GM19455 (cell line): ENCODE results near the gene AIF1.

Experiments used
- ATAC-seq: cut with Tn5 transposase; IDR thresholded peaks from one replicate; pipeline ENCODE4 v1.9.1; 2021; ENCODE audit not compliant: unreplicated experiment

The AIF1 gene

DNA sequence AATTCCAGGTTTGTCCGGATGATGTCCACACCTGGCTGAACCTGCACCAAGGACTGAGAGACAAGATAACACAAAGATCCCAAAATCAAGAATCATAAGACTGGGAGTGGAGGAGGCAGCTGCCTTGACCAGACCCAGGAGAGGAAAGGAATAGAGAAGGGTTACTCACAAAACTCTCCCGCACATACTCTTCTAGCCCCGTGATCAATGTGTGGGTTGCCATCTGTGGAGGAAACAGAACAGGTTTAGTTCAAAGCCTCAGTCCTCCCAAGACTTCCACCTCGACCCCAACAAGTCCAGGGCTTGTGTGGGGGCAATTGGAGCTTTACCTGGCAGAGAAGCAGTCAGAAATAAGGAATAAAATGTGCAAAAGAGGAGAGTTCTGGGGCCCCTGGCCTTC, 26.3 kb downstream of the AIF1 start:
- ATAC-seq, result no peak

GRCh38 chr6:31642798-31643570, 27.9 kb downstream of the AIF1 start:
- ATAC-seq, result no peak

GRCh38 chr6:31643818-31644454, 28.9 kb downstream of the AIF1 start:
- no peak for ATAC-seq

DNA sequence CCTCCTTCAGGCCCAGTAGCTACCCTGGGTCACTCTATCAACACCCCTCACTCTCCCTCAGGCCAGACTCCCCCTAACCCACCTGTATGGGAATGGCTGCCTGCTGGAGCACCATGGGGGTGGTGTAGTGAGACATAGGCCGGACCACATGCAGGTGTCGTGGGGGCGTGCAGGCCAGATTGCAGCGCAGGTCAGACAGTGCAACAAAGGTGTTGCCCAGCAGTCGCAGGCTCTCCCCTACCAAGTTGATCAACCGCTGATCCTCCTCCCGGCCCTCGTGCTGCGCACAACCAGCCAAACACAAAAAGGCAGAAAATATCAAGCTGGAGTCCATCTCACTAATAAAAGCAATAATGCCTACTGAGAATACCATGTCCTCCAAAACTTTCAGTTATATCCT, 30.3 kb downstream of the AIF1 start:
- ATAC-seq, result no peak

DNA sequence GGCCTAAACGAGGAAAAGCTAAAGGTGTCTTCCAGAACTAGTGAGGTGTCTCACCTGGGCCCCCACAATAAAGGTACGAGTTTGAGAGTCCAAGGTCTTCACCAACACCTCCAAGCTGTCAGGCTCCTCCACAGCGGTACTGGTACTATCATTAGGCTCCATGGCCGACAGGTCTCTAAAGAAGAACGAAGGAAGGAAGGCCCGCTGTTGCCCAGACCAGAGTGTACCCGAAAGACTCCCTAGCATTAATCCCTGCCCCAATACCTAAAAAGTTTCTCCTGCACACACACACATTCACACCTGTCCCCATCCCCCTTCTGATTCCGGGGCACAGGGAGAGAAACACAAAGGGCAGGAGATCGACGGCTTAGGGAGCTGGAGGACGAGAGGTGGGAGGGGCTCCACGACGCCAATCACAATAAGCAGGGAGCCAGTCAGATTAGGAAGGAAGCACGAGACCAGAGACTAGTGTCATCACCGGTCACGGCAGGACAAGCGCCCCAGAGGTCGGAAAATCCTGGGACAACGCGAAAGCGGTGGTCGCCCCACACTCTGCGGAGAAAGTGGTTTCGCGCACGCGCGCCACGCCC, 36.7 kb downstream of the AIF1 start:
- ATAC-seq, result peak; percentile 26

GRCh38 chr6:31652925-31653724, 38.1 kb downstream of the AIF1 start:
- ATAC-seq, result peak; percentile 61

DNA sequence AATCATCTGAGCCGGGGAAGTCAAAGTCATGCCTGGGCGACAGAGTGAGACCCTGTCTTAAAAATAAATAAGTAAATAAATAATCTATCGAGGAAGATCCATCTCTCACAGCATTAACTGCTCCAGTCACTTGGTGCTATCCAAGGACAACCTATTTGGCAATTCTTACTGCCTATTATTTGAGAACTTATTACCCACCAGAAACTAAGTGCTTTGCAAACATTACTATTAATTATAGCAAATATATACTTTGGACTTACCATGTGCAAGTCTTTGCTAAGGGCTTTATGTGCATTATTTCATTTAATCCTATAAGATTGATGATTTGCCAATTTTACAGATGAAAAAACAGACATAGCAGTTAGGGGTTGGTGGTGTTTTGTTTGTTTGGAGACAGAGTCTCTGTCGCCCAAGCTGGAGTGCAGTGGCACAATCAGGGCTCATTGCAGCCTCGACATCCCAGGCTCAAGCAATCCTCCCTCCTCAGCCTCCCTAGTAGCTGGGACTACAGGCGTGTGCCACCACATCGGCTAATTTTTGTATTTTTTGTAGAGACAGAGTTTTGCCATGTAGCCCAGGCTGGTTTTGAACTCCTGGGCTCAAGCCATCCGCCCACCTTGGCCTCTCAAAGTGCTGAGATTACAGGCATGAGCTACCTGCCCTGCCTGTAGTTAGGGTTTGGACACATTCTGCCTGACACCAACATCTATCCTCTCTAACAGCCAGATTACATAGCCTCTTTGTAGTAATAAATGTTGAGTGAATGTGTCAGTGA, 39.7 kb downstream of the AIF1 start:
- no peak for ATAC-seq

GRCh38 chr6:31655349-31656237, 40.6 kb downstream of the AIF1 start, which contains the start of gene APOM:
Gene APOM, plus strand, starts transcription at chr6:31655894. Its CDS starts 73 bp downstream, at chr6:31655967.
- no peak for ATAC-seq

- ATAC-seq, result no peak
These were observed 42.5 kb downstream of the AIF1 start for GRCh38 chr6:31657406-31658157.

GRCh38 chr6:31658158-31658688, 43.2 kb downstream of the AIF1 start:
- no peak for ATAC-seq

GRCh38 chr6:31658983-31659648, 44.1 kb downstream of the AIF1 start:
- no peak for ATAC-seq

GRCh38 chr6:31659649-31660380, 44.8 kb downstream of the AIF1 start:
- peak; percentile 20 for ATAC-seq

- peak; percentile 56 for ATAC-seq
These were observed 45.6 kb downstream of the AIF1 start, which contains the start of gene C6orf47 for GRCh38 chr6:31660381-31661261. Gene C6orf47, minus strand, starts transcription at chr6:31660778. Its CDS starts 831 bp downstream, at chr6:31659947.

GRCh38 chr6:31661262-31662123, 46.5 kb downstream of the AIF1 start:
- ATAC-seq, result no peak

DNA sequence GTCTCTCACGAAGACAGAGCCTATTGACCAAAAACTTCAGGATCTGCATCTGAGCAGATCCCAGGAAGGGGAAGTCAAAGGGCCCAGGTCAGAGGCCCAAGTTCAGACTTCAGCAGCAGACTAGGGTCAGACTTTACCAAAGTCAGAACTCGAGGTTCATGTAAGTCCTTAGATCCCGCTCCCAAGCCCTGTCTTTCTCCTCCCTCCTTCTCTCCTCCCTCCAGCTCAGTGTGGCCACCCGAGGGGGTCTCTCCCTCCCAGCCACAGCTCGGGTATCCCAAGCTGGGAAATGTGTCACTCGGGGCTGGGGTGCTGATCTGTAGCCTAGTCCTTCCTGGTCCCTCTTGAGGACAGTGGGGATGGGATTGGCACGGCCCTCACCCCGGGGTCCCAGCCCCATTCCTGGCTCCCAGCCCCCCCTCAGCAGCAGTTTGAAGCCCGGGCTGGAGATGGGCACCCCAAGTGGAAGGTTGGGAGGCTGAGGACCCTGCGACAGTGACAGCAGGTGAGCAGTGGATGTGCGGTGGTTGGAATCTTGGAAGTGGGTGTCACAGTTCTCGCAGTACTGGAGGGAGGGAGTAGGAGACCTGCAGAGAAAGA, 47.2 kb downstream of the AIF1 start:
- ATAC-seq, result no peak
